ENCODE results near the gene SLC7A14. TPM values are rescaled to one million over a fixed set of nuclear protein-coding genes. Genes with fewer than 3 reads are reported as not detected.

The SLC7A14 gene
- polyA plus RNA-seq, 2 donors: not detected

GRCh38 chr3:170614214-170614966, 28.5 kb upstream of the SLC7A14 start:
- Histone ChIP-seq H3K4me3 (ENCODE audit: low read depth in 1 of 2, low read length in 2 of 2) (no peak overlapping the region), H3K4me1 (ENCODE audit: control insufficient read depth in 2 of 2, insufficient read depth in 2 of 2, low read length in 1 of 2) (no peaks in the 10 kb centered on the region), H3K27me3 (ENCODE audit: control insufficient read depth in 1 of 2, insufficient read depth in 2 of 2, low read length in 2 of 2) (no peaks in the 10 kb centered on the region), H3K9me3 (ENCODE audit: control insufficient read depth in 2 of 2, insufficient read depth in 1 of 2, low read depth in 1 of 2, low read length in 1 of 2) (no peaks in the 10 kb centered on the region), H3K27ac (ENCODE audit: low read depth in 2 of 2, low read length in 1 of 2) (no peak overlapping the region), H3K36me3 (ENCODE audit: control insufficient read depth in 2 of 2, insufficient read depth in 2 of 2, low read length in 1 of 2) (no peaks in the 10 kb centered on the region)
- 40 to 52% methylated on average over 5 of the region's 5 CpGs for WGBS, 2 donors

GRCh38 chr3:170611751-170612150, 25.9 kb upstream of the SLC7A14 start:
- H3K27ac ChIP-seq (ENCODE audit: low read depth in 2 of 2, low read length in 1 of 2): no peak overlapping the region
- H3K9me3 ChIP-seq (ENCODE audit: control insufficient read depth in 2 of 2, insufficient read depth in 1 of 2, low read depth in 1 of 2, low read length in 1 of 2): no peaks in the 10 kb centered on the region
- H3K4me3 ChIP-seq (ENCODE audit: low read depth in 1 of 2, low read length in 2 of 2): no peak overlapping the region
- H3K4me1 ChIP-seq (ENCODE audit: control insufficient read depth in 2 of 2, insufficient read depth in 2 of 2, low read length in 1 of 2): no peaks in the 10 kb centered on the region
- WGBS, 2 donors: 86 to 87% methylated on average over 2 of the region's 2 CpGs
- H3K27me3 ChIP-seq (ENCODE audit: control insufficient read depth in 1 of 2, insufficient read depth in 2 of 2, low read length in 2 of 2): no peaks in the 10 kb centered on the region
- H3K36me3 ChIP-seq (ENCODE audit: control insufficient read depth in 2 of 2, insufficient read depth in 2 of 2, low read length in 1 of 2): no peaks in the 10 kb centered on the region

GRCh38 chr3:170610321-170610884, 24.5 kb upstream of the SLC7A14 start:
- H3K27ac ChIP-seq (ENCODE audit: low read depth in 2 of 2, low read length in 1 of 2): no peak overlapping the region
- H3K9me3 ChIP-seq (ENCODE audit: control insufficient read depth in 2 of 2, insufficient read depth in 1 of 2, low read depth in 1 of 2, low read length in 1 of 2): no peaks in the 10 kb centered on the region
- H3K27me3 ChIP-seq (ENCODE audit: control insufficient read depth in 1 of 2, insufficient read depth in 2 of 2, low read length in 2 of 2): no peaks in the 10 kb centered on the region
- no peaks in the 10 kb centered on the region for H3K36me3 ChIP-seq (ENCODE audit: control insufficient read depth in 2 of 2, insufficient read depth in 2 of 2, low read length in 1 of 2)
- H3K4me1 ChIP-seq (ENCODE audit: control insufficient read depth in 2 of 2, insufficient read depth in 2 of 2, low read length in 1 of 2): no peaks in the 10 kb centered on the region
- no peak overlapping the region for H3K4me3 ChIP-seq (ENCODE audit: low read depth in 1 of 2, low read length in 2 of 2)
- 87 to 92% methylated on average over 8 of the region's 8 CpGs for WGBS, 2 donors

- Histone ChIP-seq H3K4me3 (ENCODE audit: low read depth in 1 of 2, low read length in 2 of 2) (no peak overlapping the region), H3K4me1 (ENCODE audit: control insufficient read depth in 2 of 2, insufficient read depth in 2 of 2, low read length in 1 of 2) (no peaks in the 10 kb centered on the region), H3K9me3 (ENCODE audit: control insufficient read depth in 2 of 2, insufficient read depth in 1 of 2, low read depth in 1 of 2, low read length in 1 of 2) (no peaks in the 10 kb centered on the region), H3K27me3 (ENCODE audit: control insufficient read depth in 1 of 2, insufficient read depth in 2 of 2, low read length in 2 of 2) (no peaks in the 10 kb centered on the region), H3K27ac (ENCODE audit: low read depth in 2 of 2, low read length in 1 of 2) (no peak overlapping the region), H3K36me3 (ENCODE audit: control insufficient read depth in 2 of 2, insufficient read depth in 2 of 2, low read length in 1 of 2) (no peaks in the 10 kb centered on the region)
- 71 to 72% methylated on average over 1 of the region's 1 CpG for WGBS, 2 donors
Measured at GRCh38 chr3:170608475-170608874, 22.6 kb upstream of the SLC7A14 start.

- H3K36me3 ChIP-seq (ENCODE audit: control insufficient read depth in 2 of 2, insufficient read depth in 2 of 2, low read length in 1 of 2): no peaks in the 10 kb centered on the region
- 59 to 61% methylated on average over 3 of the region's 3 CpGs for WGBS, 2 donors
- H3K4me3 ChIP-seq (ENCODE audit: low read depth in 1 of 2, low read length in 2 of 2): no peak overlapping the region
- H3K27me3 ChIP-seq (ENCODE audit: control insufficient read depth in 1 of 2, insufficient read depth in 2 of 2, low read length in 2 of 2): no peaks in the 10 kb centered on the region
- H3K4me1 ChIP-seq (ENCODE audit: control insufficient read depth in 2 of 2, insufficient read depth in 2 of 2, low read length in 1 of 2): no peaks in the 10 kb centered on the region
- H3K9me3 ChIP-seq (ENCODE audit: control insufficient read depth in 2 of 2, insufficient read depth in 1 of 2, low read depth in 1 of 2, low read length in 1 of 2): no peaks in the 10 kb centered on the region
- no peak overlapping the region for H3K27ac ChIP-seq (ENCODE audit: low read depth in 2 of 2, low read length in 1 of 2)
Measured at GRCh38 chr3:170606675-170607074, 20.8 kb upstream of the SLC7A14 start.

GRCh38 chr3:170605490-170605889, 19.6 kb upstream of the SLC7A14 start:
- H3K4me1 ChIP-seq (ENCODE audit: control insufficient read depth in 2 of 2, insufficient read depth in 2 of 2, low read length in 1 of 2): no peaks in the 10 kb centered on the region
- H3K27me3 ChIP-seq (ENCODE audit: control insufficient read depth in 1 of 2, insufficient read depth in 2 of 2, low read length in 2 of 2): no peaks in the 10 kb centered on the region
- H3K9me3 ChIP-seq (ENCODE audit: control insufficient read depth in 2 of 2, insufficient read depth in 1 of 2, low read depth in 1 of 2, low read length in 1 of 2): no peaks in the 10 kb centered on the region
- no peaks in the 10 kb centered on the region for H3K36me3 ChIP-seq (ENCODE audit: control insufficient read depth in 2 of 2, insufficient read depth in 2 of 2, low read length in 1 of 2)
- H3K4me3 ChIP-seq (ENCODE audit: low read depth in 1 of 2, low read length in 2 of 2): no peak overlapping the region
- no peak overlapping the region for H3K27ac ChIP-seq (ENCODE audit: low read depth in 2 of 2, low read length in 1 of 2)

- no peaks in the 10 kb centered on the region for H3K36me3 ChIP-seq (ENCODE audit: control insufficient read depth in 2 of 2, insufficient read depth in 2 of 2, low read length in 1 of 2)
- H3K9me3 ChIP-seq (ENCODE audit: control insufficient read depth in 2 of 2, insufficient read depth in 1 of 2, low read depth in 1 of 2, low read length in 1 of 2): no peaks in the 10 kb centered on the region
- H3K27me3 ChIP-seq (ENCODE audit: control insufficient read depth in 1 of 2, insufficient read depth in 2 of 2, low read length in 2 of 2): no peaks in the 10 kb centered on the region
- no peaks in the 10 kb centered on the region for H3K4me1 ChIP-seq (ENCODE audit: control insufficient read depth in 2 of 2, insufficient read depth in 2 of 2, low read length in 1 of 2)
- no peak overlapping the region for H3K27ac ChIP-seq (ENCODE audit: low read depth in 2 of 2, low read length in 1 of 2)
- H3K4me3 ChIP-seq (ENCODE audit: low read depth in 1 of 2, low read length in 2 of 2): no peak overlapping the region
- 43 to 45% methylated on average over 5 of the region's 5 CpGs for WGBS, 2 donors
Measured at GRCh38 chr3:170603770-170604510, 18.1 kb upstream of the SLC7A14 start.

- Histone ChIP-seq H3K27me3 (ENCODE audit: control insufficient read depth in 1 of 2, insufficient read depth in 2 of 2, low read length in 2 of 2) (no peaks in the 10 kb centered on the region), H3K9me3 (ENCODE audit: control insufficient read depth in 2 of 2, insufficient read depth in 1 of 2, low read depth in 1 of 2, low read length in 1 of 2) (no peaks in the 10 kb centered on the region), H3K27ac (ENCODE audit: low read depth in 2 of 2, low read length in 1 of 2) (no peak overlapping the region), H3K4me3 (ENCODE audit: low read depth in 1 of 2, low read length in 2 of 2) (no peak overlapping the region), H3K36me3 (ENCODE audit: control insufficient read depth in 2 of 2, insufficient read depth in 2 of 2, low read length in 1 of 2) (no peaks in the 10 kb centered on the region), H3K4me1 (ENCODE audit: control insufficient read depth in 2 of 2, insufficient read depth in 2 of 2, low read length in 1 of 2) (no peaks in the 10 kb centered on the region)
- 92 to 100% methylated on average over 1 of the region's 1 CpG for WGBS, 2 donors
Measured at GRCh38 chr3:170602556-170602955, 16.7 kb upstream of the SLC7A14 start.

GRCh38 chr3:170600005-170600624, 14.2 kb upstream of the SLC7A14 start:
- Histone ChIP-seq H3K27ac (ENCODE audit: low read depth in 2 of 2, low read length in 1 of 2) (no peak overlapping the region), H3K36me3 (ENCODE audit: control insufficient read depth in 2 of 2, insufficient read depth in 2 of 2, low read length in 1 of 2) (no peaks in the 10 kb centered on the region), H3K27me3 (ENCODE audit: control insufficient read depth in 1 of 2, insufficient read depth in 2 of 2, low read length in 2 of 2) (no peaks in the 10 kb centered on the region), H3K4me1 (ENCODE audit: control insufficient read depth in 2 of 2, insufficient read depth in 2 of 2, low read length in 1 of 2) (no peaks in the 10 kb centered on the region), H3K9me3 (ENCODE audit: control insufficient read depth in 2 of 2, insufficient read depth in 1 of 2, low read depth in 1 of 2, low read length in 1 of 2) (no peaks in the 10 kb centered on the region), H3K4me3 (ENCODE audit: low read depth in 1 of 2, low read length in 2 of 2) (no peak overlapping the region)
- 26 to 31% methylated on average over 4 of the region's 4 CpGs for WGBS, 2 donors
